ENCODE results near the gene CYP20A1.
A peak's percentile ranks its signal among the peaks of the same experiment; 100 is the strongest.
"Not testable (repeated sequence)": the region's sequence is repeated elsewhere in the genome, so short reads cannot be mapped to it uniquely, and the experiment has no call there.

CYP20A1 gene

DNA sequence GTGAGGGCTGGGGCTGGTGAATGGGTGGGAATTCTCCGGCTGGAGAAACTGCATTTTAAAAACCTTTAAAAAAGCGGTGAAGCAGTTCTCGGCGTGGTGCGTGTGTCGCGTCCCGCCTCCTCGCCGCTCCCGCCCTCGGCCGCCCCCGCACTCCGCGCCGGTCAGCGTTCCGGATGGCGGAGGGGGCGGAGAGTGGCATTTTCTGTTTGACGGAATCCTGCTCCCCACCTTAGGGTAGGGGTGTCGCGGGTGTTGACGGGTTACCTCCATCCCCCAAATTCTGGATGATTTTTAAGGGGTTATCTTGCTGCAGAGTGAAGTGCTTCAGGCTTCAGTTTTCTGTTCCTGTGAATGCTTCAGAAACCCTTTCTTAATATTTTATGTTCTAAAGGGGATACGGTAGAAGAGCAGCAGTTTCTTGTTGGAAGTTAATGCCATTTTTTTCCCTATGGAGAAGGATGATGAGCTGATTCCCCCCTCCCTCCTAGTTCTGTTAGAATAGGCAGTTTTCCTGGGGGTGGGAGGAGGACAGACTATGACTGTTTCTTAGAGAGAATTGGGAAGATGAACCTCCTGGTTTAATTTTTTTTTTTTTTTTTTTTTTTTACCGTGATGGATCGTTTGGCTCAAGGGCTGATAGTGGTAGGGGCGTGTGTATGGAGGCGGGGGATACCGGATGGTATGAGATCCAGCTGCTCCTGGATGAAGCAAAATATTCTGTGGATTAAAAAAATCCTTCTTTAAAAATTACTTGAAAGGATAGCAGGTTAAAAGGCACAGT, 90.1 kb downstream of the CYP20A1 start:
- DNase-seq (ENCODE audit: low read depth): peak; percentile 35
- TF ChIP-seq, protein P1, sequence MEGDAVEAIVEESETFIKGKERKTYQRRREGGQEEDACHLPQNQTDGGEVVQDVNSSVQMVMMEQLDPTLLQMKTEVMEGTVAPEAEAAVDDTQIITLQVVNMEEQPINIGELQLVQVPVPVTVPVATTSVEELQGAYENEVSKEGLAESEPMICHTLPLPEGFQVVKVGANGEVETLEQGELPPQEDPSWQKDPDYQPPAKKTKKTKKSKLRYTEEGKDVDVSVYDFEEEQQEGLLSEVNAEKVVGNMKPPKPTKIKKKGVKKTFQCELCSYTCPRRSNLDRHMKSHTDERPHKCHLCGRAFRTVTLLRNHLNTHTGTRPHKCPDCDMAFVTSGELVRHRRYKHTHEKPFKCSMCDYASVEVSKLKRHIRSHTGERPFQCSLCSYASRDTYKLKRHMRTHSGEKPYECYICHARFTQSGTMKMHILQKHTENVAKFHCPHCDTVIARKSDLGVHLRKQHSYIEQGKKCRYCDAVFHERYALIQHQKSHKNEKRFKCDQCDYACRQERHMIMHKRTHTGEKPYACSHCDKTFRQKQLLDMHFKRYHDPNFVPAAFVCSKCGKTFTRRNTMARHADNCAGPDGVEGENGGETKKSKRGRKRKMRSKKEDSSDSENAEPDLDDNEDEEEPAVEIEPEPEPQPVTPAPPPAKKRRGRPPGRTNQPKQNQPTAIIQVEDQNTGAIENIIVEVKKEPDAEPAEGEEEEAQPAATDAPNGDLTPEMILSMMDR (conservative IDR thresholded peaks at IDR 0.05; ENCODE audit: control insufficient read depth, insufficient read depth, low read depth, low read length): no peak
- peak overlapping the region; percentile 77 for H3K4me3 ChIP-seq (ENCODE audit: control insufficient read depth, low read depth, low read length)

DNA sequence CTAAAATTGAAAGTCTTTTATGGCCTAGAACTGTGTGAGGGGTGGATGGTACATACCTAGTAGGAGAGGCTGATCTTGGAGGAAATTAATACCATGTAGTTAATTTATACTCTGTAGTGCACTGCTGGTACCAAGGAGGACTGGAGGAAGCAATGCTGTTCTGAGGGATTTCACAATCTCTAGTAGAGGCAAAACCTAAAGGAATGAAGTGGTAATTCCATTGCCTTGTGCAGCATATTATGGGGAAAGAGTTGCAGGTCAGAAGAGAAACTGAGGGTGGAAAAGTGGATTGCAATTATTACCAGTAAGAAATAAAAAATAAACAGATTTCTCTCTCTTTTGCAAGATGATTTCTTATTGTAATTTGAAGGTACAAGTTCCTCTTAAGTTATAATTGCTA, 91.6 kb downstream of the CYP20A1 start:
- TF ChIP-seq, protein P1 (conservative IDR thresholded peaks at IDR 0.05; ENCODE audit: control insufficient read depth, insufficient read depth, low read depth, low read length): no peak
- H3K4me3 ChIP-seq (ENCODE audit: control insufficient read depth, low read depth, low read length): peak overlapping the region; percentile 77
- peak; percentile 58 for DNase-seq (ENCODE audit: low read depth)

DNA sequence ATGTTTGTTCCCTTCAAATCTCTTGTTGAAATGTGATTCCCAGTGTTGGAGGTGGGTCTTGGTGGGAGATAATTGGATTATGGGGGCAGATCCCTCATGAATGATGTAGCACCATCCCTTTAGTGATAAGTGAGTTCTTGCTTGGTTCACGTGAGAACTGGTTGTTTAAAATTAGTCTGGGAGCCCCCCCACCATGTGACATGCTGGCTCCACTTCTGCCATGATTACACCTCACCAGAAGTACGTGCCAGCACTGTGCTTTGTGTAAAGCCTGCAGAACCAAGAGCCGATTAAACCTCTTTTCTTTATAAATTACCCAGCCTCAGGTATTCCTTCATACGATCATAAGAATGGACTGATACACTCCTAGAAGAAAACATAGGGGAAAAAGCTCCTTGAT, 99.5 kb downstream of the CYP20A1 start:
- H3K4me3 ChIP-seq (ENCODE audit: control insufficient read depth, low read depth, low read length): no peak overlapping the region
- no peak for DNase-seq (ENCODE audit: low read depth)
- TF ChIP-seq, protein P1 (conservative IDR thresholded peaks at IDR 0.05; ENCODE audit: control insufficient read depth, insufficient read depth, low read depth, low read length): no peak

DNA sequence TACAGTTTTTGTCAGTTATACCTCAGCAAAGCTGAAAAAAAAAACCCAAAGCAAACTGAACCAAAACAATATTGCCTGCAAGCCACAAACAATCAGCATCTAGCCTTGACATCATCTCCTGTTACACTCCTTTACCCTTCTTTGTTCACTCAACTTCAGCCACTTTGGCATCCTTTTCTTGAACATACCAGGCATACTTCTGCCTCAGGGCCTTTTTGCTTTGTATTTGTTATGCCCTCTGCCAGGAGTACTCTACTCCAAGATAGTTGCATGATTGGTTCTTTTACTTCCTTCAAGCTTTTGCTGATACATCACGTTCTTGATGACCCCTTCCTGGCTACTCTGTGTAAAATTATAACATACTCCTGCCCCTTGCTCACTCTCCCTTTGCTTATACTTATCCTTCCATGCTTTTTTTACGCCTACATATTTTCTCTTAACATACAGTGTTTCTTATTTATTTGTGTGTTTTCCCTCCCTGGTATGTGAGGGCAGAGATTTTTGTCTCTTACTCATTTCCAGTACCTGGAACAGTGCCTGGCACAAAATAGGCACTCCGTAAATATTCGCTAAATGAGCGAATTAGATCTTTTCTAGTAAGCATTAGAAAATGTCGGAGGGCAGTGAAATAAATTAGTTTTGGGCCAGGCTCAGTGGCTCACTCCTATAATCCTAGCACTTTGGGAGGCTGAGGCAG, 102.1 kb downstream of the CYP20A1 start:
- peak; percentile 34 for DNase-seq (ENCODE audit: low read depth)

DNA sequence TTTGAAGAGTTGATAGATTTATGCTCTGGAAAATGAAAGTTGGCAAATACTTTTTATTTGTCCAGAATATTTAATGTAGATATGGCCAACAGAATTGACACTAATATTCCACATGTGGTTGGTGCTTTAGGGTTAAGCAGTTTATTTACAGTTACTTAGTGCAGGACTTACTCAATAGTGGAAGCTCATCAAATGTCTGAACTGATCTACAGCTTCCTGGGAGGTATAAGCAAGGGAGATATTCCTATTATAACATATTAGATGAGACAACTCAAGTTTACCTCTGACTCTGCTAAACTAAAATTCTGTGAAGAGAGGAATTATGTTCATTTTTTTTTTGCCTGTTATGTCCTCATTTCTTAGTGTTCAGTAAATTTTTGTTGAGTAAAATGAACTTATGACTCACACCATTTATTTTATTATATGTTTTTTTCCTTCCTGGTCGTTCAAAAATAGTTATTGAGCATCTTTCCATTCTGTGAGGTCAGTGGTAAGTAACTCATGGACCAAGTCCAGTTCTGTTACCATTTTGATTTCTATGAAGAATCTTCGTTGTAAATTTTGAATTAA, 103.0 kb downstream of the CYP20A1 start:
- no peak overlapping the region for H3K4me3 ChIP-seq (ENCODE audit: control insufficient read depth, low read depth, low read length)
- TF ChIP-seq, protein P1 (conservative IDR thresholded peaks at IDR 0.05; ENCODE audit: control insufficient read depth, insufficient read depth, low read depth, low read length): no peak
- DNase-seq (ENCODE audit: low read depth): peak; percentile 12

More for the DNA sequence above, 102.1 kb downstream of the CYP20A1 start:
- no peak overlapping the region for H3K4me3 ChIP-seq (ENCODE audit: control insufficient read depth, low read depth, low read length)
- TF ChIP-seq, protein P1 (conservative IDR thresholded peaks at IDR 0.05; ENCODE audit: control insufficient read depth, insufficient read depth, low read depth, low read length): no peak

DNA sequence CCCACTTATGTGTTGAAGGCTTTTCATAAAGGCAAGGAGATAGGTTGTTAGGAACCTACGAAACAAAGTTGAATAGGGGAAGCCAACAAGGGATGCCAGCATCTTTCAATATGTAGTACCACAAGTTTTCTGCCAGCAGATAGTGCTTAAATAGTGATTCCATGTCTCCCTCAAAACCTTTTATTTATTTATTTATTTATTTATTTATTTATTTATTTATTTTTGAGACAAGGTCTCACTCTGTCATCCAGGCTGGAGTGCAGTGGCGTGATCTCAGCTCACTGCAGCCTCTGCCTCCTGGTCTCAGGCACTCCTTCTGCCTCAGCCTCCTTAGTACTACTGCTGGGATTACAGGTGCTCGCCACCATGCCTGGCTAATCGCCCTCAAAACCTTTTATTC, 103.6 kb downstream of the CYP20A1 start:
- not testable (repeated sequence) for H3K4me3 ChIP-seq (ENCODE audit: control insufficient read depth, low read depth, low read length); DNase-seq (ENCODE audit: low read depth)

DNA sequence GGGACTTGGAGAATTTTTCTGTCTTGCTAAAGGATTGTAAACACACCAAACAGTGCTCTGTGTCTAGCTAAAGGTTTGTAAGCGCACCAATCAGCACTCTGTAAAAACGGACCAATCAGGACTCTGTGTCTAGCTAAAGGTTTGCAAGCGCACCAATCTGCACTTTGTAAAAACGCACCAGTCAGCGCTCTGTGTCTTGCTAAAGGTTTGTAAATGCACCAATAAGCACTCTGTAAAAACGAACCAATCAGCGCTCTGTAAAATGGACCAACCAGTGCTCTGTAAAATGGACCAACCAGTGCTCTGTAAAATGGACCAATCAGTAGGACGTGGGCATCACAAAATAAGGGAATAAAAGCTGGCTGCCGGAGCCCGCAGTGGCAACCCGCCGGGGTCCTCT, 105.8 kb downstream of the CYP20A1 start:
- DNase-seq (ENCODE audit: low read depth): no peak
- TF ChIP-seq, protein P1 (conservative IDR thresholded peaks at IDR 0.05; ENCODE audit: control insufficient read depth, insufficient read depth, low read depth, low read length): no peak

More for the DNA sequence above, 105.8 kb downstream of the CYP20A1 start:
- no peak overlapping the region for H3K4me3 ChIP-seq (ENCODE audit: control insufficient read depth, low read depth, low read length)

Measured in fibroblast of mammary gland (primary cell).